Smooth muscle cell (in vitro differentiated cells): Measurements from ENCODE around the gene CNNM1. TPM values are rescaled to one million over a fixed set of nuclear protein-coding genes. Genes with fewer than 3 reads are reported as not detected.

ENCODE experiments used
- DNase-seq: peaks from one replicate; lab custom pipeline; 2025; ENCODE audit not compliant: unreplicated experiment; lab: John Stamatoyannopoulos, UW
- H2AFZ ChIP-seq: fragments of 200-600 bp; sonication (generic); 2 replicates; pipeline ENCODE4 v1.6.0; 2016; ENCODE audit warnings: antibody characterized with exemption, low read depth, mild to moderate bottlenecking
- H3F3A ChIP-seq: fragments of 200-600 bp; sonication (generic); 2 replicates; pipeline ENCODE4 v1.6.0; 2017; ENCODE audit warnings: antibody characterized with exemption, low read depth
- H3K27ac ChIP-seq: fragments of 200-600 bp; sonication (generic); 2 replicates; pipeline ENCODE4 v1.5.1; 2016; ENCODE audit warnings: low read depth, mild to moderate bottlenecking
- H3K27me3 ChIP-seq: fragments of 200-600 bp; sonication (generic); 2 replicates; pipeline ENCODE4 v1.6.1; 2016; ENCODE audit warnings: low read depth, mild to moderate bottlenecking
- H3K36me3 ChIP-seq: fragments of 200-600 bp; sonication (generic); 2 replicates; pipeline ENCODE4 v1.5.1; 2016; ENCODE audit warnings: low read depth
- H3K4me1 ChIP-seq: fragments of 200-600 bp; sonication (generic); 2 replicates; pipeline ENCODE4 v1.5.1; 2016; ENCODE audit warnings: low read depth
- H3K4me2 ChIP-seq: fragments of 200-600 bp; sonication (generic); 2 replicates; pipeline ENCODE4 v1.6.0; 2016; ENCODE audit warnings: mild to moderate bottlenecking
- H3K4me3 ChIP-seq: fragments of 200-600 bp; sonication (generic); 2 replicates; pipeline ENCODE4 v1.5.1; 2016; ENCODE audit warnings: mild to moderate bottlenecking
- H3K79me2 ChIP-seq: fragments of 200-600 bp; sonication (generic); 2 replicates; pipeline ENCODE4 v1.6.0; 2016; ENCODE audit warnings: low read depth, mild to moderate bottlenecking
- H3K9ac ChIP-seq: fragments of 200-600 bp; sonication (generic); 2 replicates; pipeline ENCODE4 v1.6.0; 2016; ENCODE audit warnings: low read depth
- H3K9me3 ChIP-seq: fragments of 200-600 bp; sonication (generic); replicated peaks from 2 replicates; pipeline ENCODE4 v1.5.1; 2016; ENCODE audit warnings: low read depth
- H4K20me1 ChIP-seq: fragments of 200-600 bp; sonication (generic); 2 replicates; pipeline ENCODE4 v1.6.0; 2016; ENCODE audit warnings: low read depth
- WGBS: methylation state at CpG from one replicate; pipeline ENCODE4 v1.1.7; 2016; ENCODE audit warnings: low lambda C conversion rate; 5-methylcytosine and 5-hydroxymethylcytosine counted together
- polyA plus RNA-seq: library from polyadenylated mRNA; unstranded; fragments of >200 nt; fragmentation: Nextera tagmentation; extraction: Ambion mirVana; gene quantifications from 2 replicates; pipeline ENCODE4 v1.2.1, GENCODE V29; 2016
- total RNA-seq: library from RNA; depleted of rRNA; stranded (reverse); fragments of >200 nt; gene quantifications from 2 replicates; pipeline ENCODE4 v1.2.3, GENCODE V29; 2014
- TF ChIP-seq, protein P1 (sequence below): fragments of 200-600 bp; sonication (generic); IDR thresholded peaks from 2 replicates; pipeline ENCODE4 v1.5.1; 2017; ENCODE audit warnings: borderline replicate concordance, mild to moderate bottlenecking, antibody characterized with exemption; ENCODE audit not compliant: insufficient read depth, poor library complexity, severe bottlenecking

CNNM1 gene
- total and polyA plus RNA-seq, 2 experiments from 2014 or later = 0.04 TPM; not detected in 1

DNA sequence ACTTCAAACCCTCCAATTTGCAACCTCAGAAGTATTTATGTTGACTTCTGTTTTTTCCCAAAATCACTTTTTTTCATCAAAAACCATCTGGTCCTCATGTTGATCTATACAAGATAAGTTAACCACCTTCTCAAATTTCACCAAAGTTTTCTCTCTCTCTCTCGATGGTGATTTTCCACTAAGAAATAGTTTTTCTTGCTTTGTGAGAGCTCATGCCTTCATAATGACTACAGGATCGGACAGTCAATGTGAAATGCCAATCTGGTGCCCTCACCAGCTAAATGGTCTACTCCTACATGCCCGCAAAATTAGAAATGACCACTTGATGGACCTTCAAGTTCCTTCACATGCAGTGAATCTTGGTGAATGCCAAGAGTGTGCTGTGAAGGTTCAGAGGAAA lies 40.4 kb downstream of the CNNM1 start:
- no peak for DNase-seq
- H3K36me3 ChIP-seq = no peaks in the 10 kb centered on the region
- H3K4me3 ChIP-seq = no peak overlapping the region
- no peaks in the 10 kb centered on the region for H3K79me2 ChIP-seq
- H3K27me3 ChIP-seq = no peaks in the 10 kb centered on the region
- no peak overlapping the region for H2AFZ ChIP-seq
- WGBS = 84% methylated on average over 3 of the region's 3 CpGs
- no peaks in the 10 kb centered on the region for H3K4me1 ChIP-seq
- H3K27ac ChIP-seq = no peak overlapping the region
- TF ChIP-seq, protein P1, sequence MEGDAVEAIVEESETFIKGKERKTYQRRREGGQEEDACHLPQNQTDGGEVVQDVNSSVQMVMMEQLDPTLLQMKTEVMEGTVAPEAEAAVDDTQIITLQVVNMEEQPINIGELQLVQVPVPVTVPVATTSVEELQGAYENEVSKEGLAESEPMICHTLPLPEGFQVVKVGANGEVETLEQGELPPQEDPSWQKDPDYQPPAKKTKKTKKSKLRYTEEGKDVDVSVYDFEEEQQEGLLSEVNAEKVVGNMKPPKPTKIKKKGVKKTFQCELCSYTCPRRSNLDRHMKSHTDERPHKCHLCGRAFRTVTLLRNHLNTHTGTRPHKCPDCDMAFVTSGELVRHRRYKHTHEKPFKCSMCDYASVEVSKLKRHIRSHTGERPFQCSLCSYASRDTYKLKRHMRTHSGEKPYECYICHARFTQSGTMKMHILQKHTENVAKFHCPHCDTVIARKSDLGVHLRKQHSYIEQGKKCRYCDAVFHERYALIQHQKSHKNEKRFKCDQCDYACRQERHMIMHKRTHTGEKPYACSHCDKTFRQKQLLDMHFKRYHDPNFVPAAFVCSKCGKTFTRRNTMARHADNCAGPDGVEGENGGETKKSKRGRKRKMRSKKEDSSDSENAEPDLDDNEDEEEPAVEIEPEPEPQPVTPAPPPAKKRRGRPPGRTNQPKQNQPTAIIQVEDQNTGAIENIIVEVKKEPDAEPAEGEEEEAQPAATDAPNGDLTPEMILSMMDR = no peak
- no peaks in the 10 kb centered on the region for H3K9me3 ChIP-seq
- H4K20me1 ChIP-seq = no peaks in the 10 kb centered on the region
- H3K4me2 ChIP-seq = no peak overlapping the region
- no peaks in the 10 kb centered on the region for H3F3A ChIP-seq
- no peak overlapping the region for H3K9ac ChIP-seq

GRCh38 chr10:99370993-99371392 lies 41.8 kb downstream of the CNNM1 start:
- Histone ChIP-seq H3K4me2 (no peak overlapping the region), H3K27ac (no peak overlapping the region), H3K9ac (no peak overlapping the region), H3F3A (no peaks in the 10 kb centered on the region), H4K20me1 (no peaks in the 10 kb centered on the region), H3K4me1 (no peaks in the 10 kb centered on the region), H3K79me2 (no peaks in the 10 kb centered on the region), H3K9me3 (no peaks in the 10 kb centered on the region), H3K27me3 (no peaks in the 10 kb centered on the region), H3K36me3 (no peaks in the 10 kb centered on the region), H2AFZ (no peak overlapping the region), H3K4me3 (no peak overlapping the region)
- no peak for DNase-seq
- TF ChIP-seq, protein P1 = peak; percentile 34
- 62% methylated on average over 2 of the region's 2 CpGs for WGBS

GRCh38 chr10:99372546-99373271 lies 43.6 kb downstream of the CNNM1 start:
- H3K27ac ChIP-seq = no peak overlapping the region
- no peaks in the 10 kb centered on the region for H3K9me3 ChIP-seq
- TF ChIP-seq, protein P1 = no peak
- H2AFZ ChIP-seq = no peak overlapping the region
- H3K27me3 ChIP-seq = no peaks in the 10 kb centered on the region
- H3K36me3 ChIP-seq = no peaks in the 10 kb centered on the region
- WGBS = 57% methylated on average over 9 of the region's 9 CpGs
- no peak overlapping the region for H3K4me3 ChIP-seq
- DNase-seq = no peak
- no peak overlapping the region for H3K9ac ChIP-seq
- no peaks in the 10 kb centered on the region for H4K20me1 ChIP-seq
- no peaks in the 10 kb centered on the region for H3K4me1 ChIP-seq
- no peaks in the 10 kb centered on the region for H3F3A ChIP-seq
- no peaks in the 10 kb centered on the region for H3K79me2 ChIP-seq
- peak overlapping the region; percentile 20 for H3K4me2 ChIP-seq

DNA sequence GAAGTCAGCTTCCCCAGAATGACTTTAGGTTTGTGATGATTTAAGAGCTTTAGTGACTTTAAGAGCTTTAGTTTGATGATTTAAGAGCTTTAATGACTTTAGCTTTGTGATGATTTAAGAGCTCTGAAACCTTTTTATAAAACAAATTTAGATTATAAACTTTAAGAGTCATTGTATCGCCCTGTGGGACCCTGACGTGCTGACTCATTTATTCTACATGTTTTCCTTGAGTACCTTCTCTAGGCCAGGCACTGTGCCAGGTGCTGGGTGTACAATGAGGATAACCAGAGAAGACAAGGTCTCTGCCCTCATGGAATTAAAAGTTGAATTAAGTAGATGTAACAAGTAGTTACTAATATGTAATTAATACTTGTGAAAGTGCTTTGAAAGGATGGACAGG lies 45.4 kb downstream of the CNNM1 start:
- Histone ChIP-seq H2AFZ (no peak overlapping the region), H3K36me3 (no peaks in the 10 kb centered on the region), H3K9ac (no peak overlapping the region), H3K79me2 (no peaks in the 10 kb centered on the region), H3K9me3 (no peaks in the 10 kb centered on the region), H3K4me3 (no peak overlapping the region), H3K4me2 (no peak overlapping the region), H3K27me3 (no peaks in the 10 kb centered on the region), H4K20me1 (no peaks in the 10 kb centered on the region), H3K27ac (no peak overlapping the region), H3F3A (no peaks in the 10 kb centered on the region), H3K4me1 (no peaks in the 10 kb centered on the region)
- TF ChIP-seq, protein P1 = no peak
- 85% methylated on average over 2 of the region's 2 CpGs for WGBS
- no peak for DNase-seq
